Calu3 (cell line): ENCODE results near the gene MYL3. TPM values are rescaled to one million over a fixed set of nuclear protein-coding genes. Genes with fewer than 3 reads are reported as not detected.

Experiments used
- BruUV-seq: library from RNA; stranded (reverse); fragments of 400-500 nt; replicated peaks from 2 replicates; lab custom pipeline; 2021; lab: Mats Ljungman, UMichigan
- CTCF ChIA-PET: fragments of 300-600 bp; sonication (Branson Sonifier 250); formaldehyde crosslinking; loops from one replicate; lab custom pipeline; 2022; ENCODE audit warnings: antibody characterized with exemption; lab: Charles Lee
- DNase-seq: peaks from one replicate; pipeline ENCODE4 v3.0.0; 2022
- H3K27ac Mint-ChIP-seq: one replicate; pipeline ENCODE4 v1.8.0; 2022; ENCODE audit warnings: mixed read lengths; ENCODE audit not compliant: unreplicated experiment
- H3K27me3 Mint-ChIP-seq: one replicate; pipeline ENCODE4 v1.8.0; 2022; ENCODE audit warnings: mixed read lengths; ENCODE audit not compliant: unreplicated experiment
- H3K36me3 Mint-ChIP-seq: one replicate; pipeline ENCODE4 v1.8.0; 2022; ENCODE audit warnings: mild to moderate bottlenecking, moderate library complexity, mixed read lengths; ENCODE audit not compliant: insufficient read depth, unreplicated experiment
- H3K4me1 Mint-ChIP-seq: one replicate; pipeline ENCODE4 v1.8.0; 2022; ENCODE audit warnings: mild to moderate bottlenecking, low read depth, mixed read lengths; ENCODE audit not compliant: unreplicated experiment
- H3K4me3 Mint-ChIP-seq: one replicate; pipeline ENCODE4 v1.8.0; 2022; ENCODE audit warnings: mild to moderate bottlenecking, low read depth, moderate library complexity, mixed read lengths; ENCODE audit not compliant: unreplicated experiment
- H3K9me3 Mint-ChIP-seq: one replicate; pipeline ENCODE4 v1.8.0; 2022; ENCODE audit warnings: low read depth, mixed read lengths; ENCODE audit not compliant: unreplicated experiment
- CTCF ChIP-seq: fragments of 200-600 bp; IDR thresholded peaks from one replicate; pipeline ENCODE4 v1.8.0; 2022; ENCODE audit warnings: antibody characterized with exemption; ENCODE audit not compliant: unreplicated experiment
- intact Hi-C: fragments of 100-400 bp; cut with micrococcal nuclease; formaldehyde crosslinking; loops from one replicate; pipeline ENCODE4 v1.10.0; 2022; ENCODE audit not compliant: unreplicated experiment
- total RNA-seq: library from RNA; stranded (reverse); gene quantifications from 2 replicates; pipeline ENCODE4 v1.2.3, GENCODE V29; 2022

MYL3 gene
- total RNA-seq, 1 experiment from 2014 or later = not detected

GRCh38 chr3:46850468-46850779 is 12.8 kb downstream of the MYL3 start:
- Mint-ChIP-seq H3K4me3 (no peak overlapping the region), H3K9me3 (no peaks in the 10 kb centered on the region), H3K27me3 (peaks cover 49% of the 10 kb centered on the region), H3K27ac (no peak overlapping the region), H3K4me1 (no peaks in the 10 kb centered on the region), H3K36me3 (peaks cover 5% of the 10 kb centered on the region)
- no peak for DNase-seq
- no TSS peak for BruUV-seq
- no peak for TF ChIP-seq CTCF
- intact Hi-C loops = no loop called here
- CTCF ChIA-PET = no interaction called here

- H3K27me3 Mint-ChIP-seq = peaks cover 46% of the 10 kb centered on the region
- CTCF ChIA-PET = no interaction called here
- BruUV-seq = no TSS peak
- DNase-seq = no peak
- no peak overlapping the region for H3K4me3 Mint-ChIP-seq
- no peaks in the 10 kb centered on the region for H3K9me3 Mint-ChIP-seq
- no peaks in the 10 kb centered on the region for H3K4me1 Mint-ChIP-seq
- intact Hi-C loops = no loop called here
- peaks cover 8% of the 10 kb centered on the region for H3K36me3 Mint-ChIP-seq
- H3K27ac Mint-ChIP-seq = no peak overlapping the region
- TF ChIP-seq CTCF = no peak
These were observed 13.4 kb downstream of the MYL3 start for GRCh38 chr3:46849686-46850467.

- no peak overlapping the region for H3K27ac Mint-ChIP-seq
- TF ChIP-seq CTCF = no peak
- CTCF ChIA-PET = no interaction called here
These were observed 14.1 kb downstream of the MYL3 start for GRCh38 chr3:46849045-46849631.

GRCh38 chr3:46848271-46849044 is 14.8 kb downstream of the MYL3 start:
- H3K27me3 Mint-ChIP-seq = peaks cover 46% of the 10 kb centered on the region
- intact Hi-C loops = no loop called here
- CTCF ChIA-PET = interaction anchor here (0.7 kb wide), 1 partner anchor 37 kb away, joined by 3 read pairs; no protein-coding TSS in a partner anchor
- H3K27ac Mint-ChIP-seq = no peak overlapping the region
- no TSS peak for BruUV-seq
- peak; percentile 40 for DNase-seq
- peaks cover 8% of the 10 kb centered on the region for H3K36me3 Mint-ChIP-seq
- no peaks in the 10 kb centered on the region for H3K9me3 Mint-ChIP-seq
- TF ChIP-seq CTCF = no peak
- H3K4me3 Mint-ChIP-seq = no peak overlapping the region
- no peaks in the 10 kb centered on the region for H3K4me1 Mint-ChIP-seq

More at GRCh38 chr3:46849045-46849631, 14.1 kb downstream of the MYL3 start:
- intact Hi-C loops = no loop called here
- H3K36me3 Mint-ChIP-seq = peaks cover 8% of the 10 kb centered on the region
- H3K9me3 Mint-ChIP-seq = no peaks in the 10 kb centered on the region
- no peak for DNase-seq
- H3K27me3 Mint-ChIP-seq = peaks cover 46% of the 10 kb centered on the region
- H3K4me1 Mint-ChIP-seq = no peaks in the 10 kb centered on the region
- BruUV-seq = no TSS peak
- no peak overlapping the region for H3K4me3 Mint-ChIP-seq
